IMR-90 (cell line): Measurements from ENCODE around the gene EEF2K. TPM values are rescaled to one million over a fixed set of nuclear protein-coding genes. Genes with fewer than 3 reads are reported as not detected.

Source experiments
- ATAC-seq: fragments of 200-7000 bp; cut with Tn5 transposase; 2 replicates; pipeline ENCODE4 v1.9.1; 2020; ENCODE audit warnings: low read depth, mild to moderate bottlenecking, moderate library complexity
- BruUV-seq: library from RNA; stranded (reverse); fragments of 400-500 nt; replicated peaks from 2 replicates; lab custom pipeline; 2021; lab: Mats Ljungman, UMichigan
- CTCF ChIA-PET: fragments of 300-600 bp; formaldehyde crosslinking; extraction: SDS; loops from one replicate; lab custom pipeline; 2021; ENCODE audit warnings: antibody characterized with exemption; lab: Yijun Ruan, JAX
- POLR2A ChIA-PET: fragments of 300-600 bp; sonication (Branson Sonifier 250); formaldehyde crosslinking; loops from one replicate; lab custom pipeline; 2022; ENCODE audit warnings: antibody characterized with exemption; ENCODE audit not compliant: unreplicated experiment; lab: Charles Lee
- DNase-seq: peaks from one replicate; pipeline ENCODE4 v3.0.0; 2013
- H2AFZ ChIP-seq: replicated peaks from 2 replicates; pipeline ENCODE3; 2013; ENCODE audit warnings: low read length, mild to moderate bottlenecking; ENCODE audit not compliant: poor library complexity
- H2AK5ac ChIP-seq: 2 replicates; pipeline ENCODE4 v1.6.1; 2013; ENCODE audit warnings: low read depth, low read length, inconsistent platforms
- H2AK9ac ChIP-seq: replicated peaks from 2 replicates; pipeline ENCODE3; 2013; ENCODE audit warnings: mild to moderate bottlenecking, low read depth, low read length, moderate library complexity; ENCODE audit not compliant: poor library complexity
- H2BK120ac ChIP-seq: 2 replicates; pipeline ENCODE4 v1.6.1; 2013; ENCODE audit warnings: low read depth, low read length, inconsistent platforms
- H2BK15ac ChIP-seq: 3 replicates; pipeline ENCODE4 v1.6.1; 2013; ENCODE audit warnings: low read depth, low read length, inconsistent platforms
- H2BK20ac ChIP-seq: 2 replicates; pipeline ENCODE4 v1.6.1; 2013; ENCODE audit warnings: low read depth, mild to moderate bottlenecking, inconsistent platforms, low read length, moderate library complexity
- H2BK5ac ChIP-seq: 2 replicates; pipeline ENCODE4 v1.6.1; 2013; ENCODE audit warnings: mild to moderate bottlenecking, low read depth, low read length, inconsistent platforms; ENCODE audit not compliant: poor library complexity, severe bottlenecking
- H3K14ac ChIP-seq: replicated peaks from 2 replicates; pipeline ENCODE4 v1.6.1; 2013; ENCODE audit warnings: low read depth, low read length, inconsistent platforms
- H3K18ac ChIP-seq: 2 replicates; pipeline ENCODE4 v1.6.1; 2013; ENCODE audit warnings: low read depth, low read length, control low read depth
- H3K23ac ChIP-seq: 2 replicates; pipeline ENCODE4 v1.6.1; 2013; ENCODE audit warnings: low read depth, low read length, inconsistent platforms
- H3K27ac ChIP-seq: 2 replicates; pipeline ENCODE4 v1.5.1; 2013; ENCODE audit warnings: mild to moderate bottlenecking, control low read depth, low read length; ENCODE audit not compliant: insufficient read depth
- H3K27me3 ChIP-seq: 2 replicates; pipeline ENCODE4 v1.6.1; 2013; ENCODE audit warnings: low read length; ENCODE audit not compliant: control insufficient read depth, insufficient read depth
- H3K36me3 ChIP-seq: 2 replicates; pipeline ENCODE4 v1.6.1; 2013; ENCODE audit warnings: low read length, mixed read lengths; ENCODE audit not compliant: control insufficient read depth, insufficient read depth
- H3K4ac ChIP-seq: 2 replicates; pipeline ENCODE4 v1.6.1; 2013; ENCODE audit warnings: low read depth, low read length, inconsistent platforms
- H3K4me1 ChIP-seq: 2 replicates; pipeline ENCODE4 v1.6.1; 2013; ENCODE audit warnings: low read length, mixed read lengths; ENCODE audit not compliant: control insufficient read depth, insufficient read depth
- H3K4me2 ChIP-seq: 2 replicates; pipeline ENCODE4 v1.6.1; 2013; ENCODE audit warnings: low read depth, mild to moderate bottlenecking, control low read depth, low read length, moderate library complexity
- H3K4me3 ChIP-seq: 2 replicates; pipeline ENCODE4 v1.5.1; 2013; ENCODE audit warnings: low read depth, mild to moderate bottlenecking, control low read depth, low read length, moderate library complexity; ENCODE audit not compliant: insufficient read depth
- H3K56ac ChIP-seq: 2 replicates; pipeline ENCODE4 v1.6.1; 2013; ENCODE audit warnings: low read length, inconsistent platforms; ENCODE audit not compliant: insufficient read depth; ENCODE audit errors: extremely low read depth
- H3K79me1 ChIP-seq, 2 experiments: 2 replicates each; pipeline ENCODE4 v1.6.1; 2013; ENCODE audit warnings: low read length in 2 of 2, inconsistent platforms in 1 of 2, low read depth in 1 of 2
- H3K9ac ChIP-seq: 2 replicates; pipeline ENCODE4 v1.6.1; 2013; ENCODE audit warnings: low read depth, low read length, control low read depth
- H3K9me1 ChIP-seq: 2 replicates; pipeline ENCODE4 v1.6.1; 2013; ENCODE audit warnings: low read length, inconsistent platforms; ENCODE audit not compliant: insufficient read depth
- H3K9me3 ChIP-seq: 2 replicates; pipeline ENCODE4 v1.6.1; 2013; ENCODE audit warnings: low read length; ENCODE audit not compliant: control insufficient read depth, insufficient read depth
- H4K20me1 ChIP-seq: 2 replicates; pipeline ENCODE4 v1.6.1; 2013; ENCODE audit warnings: low read length, inconsistent platforms; ENCODE audit not compliant: insufficient read depth
- H4K5ac ChIP-seq: 2 replicates; pipeline ENCODE4 v1.6.1; 2013; ENCODE audit warnings: mild to moderate bottlenecking, low read depth, low read length, control low read depth
- H4K8ac ChIP-seq, 2 experiments: 2 replicates each; pipeline ENCODE4 v1.6.1; 2013; ENCODE audit warnings: low read depth in 2 of 2, low read length in 2 of 2, control low read depth in 1 of 2, inconsistent platforms in 1 of 2
- H4K91ac ChIP-seq: 2 replicates; pipeline ENCODE4 v1.6.1; 2013; ENCODE audit warnings: low read depth, low read length, inconsistent platforms; ENCODE audit not compliant: insufficient read depth
- BHLHE40 ChIP-seq: fragments of 150-350 bp; IDR thresholded peaks from 2 replicates; pipeline ENCODE4 v1.6.1; 2016; ENCODE audit warnings: mild to moderate bottlenecking, low read depth, low read length
- CEBPB ChIP-seq: IDR thresholded peaks from 2 replicates; pipeline ENCODE4 v1.6.1; 2012; ENCODE audit warnings: low read depth, low read length, improper control_type of control experiment
- CHD1 ChIP-seq: IDR thresholded peaks from 2 replicates; pipeline ENCODE4 v1.6.1; 2012; ENCODE audit warnings: low read depth, low read length, improper control_type of control experiment
- FOS ChIP-seq: fragments of 150-350 bp; IDR thresholded peaks from 2 replicates; pipeline ENCODE4 v1.6.1; 2016; ENCODE audit warnings: low read depth, low read length
- MAFK ChIP-seq: IDR thresholded peaks from 2 replicates; pipeline ENCODE4 v1.6.1; 2012; ENCODE audit warnings: low read depth, low read length, improper control_type of control experiment
- MAZ ChIP-seq: IDR thresholded peaks from 2 replicates; pipeline ENCODE4 v1.6.1; 2012; ENCODE audit warnings: low read depth, mild to moderate bottlenecking, low read length, improper control_type of control experiment, moderate library complexity, borderline replicate concordance
- MXI1 ChIP-seq: IDR thresholded peaks from 2 replicates; pipeline ENCODE4 v1.6.1; 2012; ENCODE audit warnings: low read depth, mild to moderate bottlenecking, low read length, moderate library complexity, borderline replicate concordance
- NFE2L2 ChIP-seq: fragments of 150-350 bp; IDR thresholded peaks from 2 replicates; pipeline ENCODE4 v1.6.1; 2016; ENCODE audit warnings: low read depth, mild to moderate bottlenecking, low read length
- POLR2A ChIP-seq: IDR thresholded peaks from 2 replicates; pipeline ENCODE4 v1.6.1; 2012; ENCODE audit warnings: mild to moderate bottlenecking, low read depth, low read length
- RAD21 ChIP-seq: IDR thresholded peaks from 2 replicates; pipeline ENCODE4 v1.6.1; 2012; ENCODE audit warnings: low read length, improper control_type of control experiment
- RCOR1 ChIP-seq: IDR thresholded peaks from 2 replicates; pipeline ENCODE4 v1.6.1; 2012; ENCODE audit warnings: mild to moderate bottlenecking, low read length, improper control_type of control experiment; ENCODE audit not compliant: insufficient replicate concordance
- RFX5 ChIP-seq: IDR thresholded peaks from 2 replicates; pipeline ENCODE4 v1.8.0; 2012; ENCODE audit warnings: low read depth, mild to moderate bottlenecking, low read length, moderate library complexity
- SMC3 ChIP-seq: fragments of 150-350 bp; IDR thresholded peaks from 2 replicates; pipeline ENCODE4 v1.6.1; 2016; ENCODE audit warnings: low read depth, mild to moderate bottlenecking, antibody characterized with exemption, low read length, moderate library complexity
- WGBS, 2 experiments: methylation state at CpG; one replicate each; pipeline versions ENCODE4 v1.1.5 to v1.1.7; 2013; ENCODE audit warnings: missing lambda C conversion rate in 2 of 2; ENCODE audit not compliant: insufficient read length in 1 of 2; ENCODE audit errors: extremely low coverage in 2 of 2; 5-methylcytosine and 5-hydroxymethylcytosine counted together
- dilution Hi-C: fragments of 300-500 bp; cut with HindIII; formaldehyde crosslinking; loops from one replicate; pipeline ENCODE4 v1.14.3; 2018; ENCODE audit warnings: low sequenced_read_pairs; ENCODE audit not compliant: unreplicated experiment
- in situ Hi-C: fragments of 300-500 bp; cut with MboI; formaldehyde crosslinking; loops from 3 replicates; pipeline ENCODE4 v1.14.3; 2019; ENCODE audit warnings: low sequenced_read_pairs, inconsistent platforms, mixed read lengths
- intact Hi-C: fragments of 100-400 bp; cut with micrococcal nuclease; formaldehyde crosslinking; loops from 2 replicates; pipeline ENCODE4 v1.10.0; 2022
- polyA plus RNA-seq, 3 experiments: library from polyadenylated mRNA; depleted of rRNA; stranded (reverse); fragments of >200 nt; gene quantifications; 2 replicates each; pipeline ENCODE4 v1.2.3, GENCODE V29; 2012; ENCODE audit warnings: low replicate concordance in 1 of 3
- total RNA-seq: library from RNA; depleted of rRNA; stranded (reverse); fragments of >200 nt; gene quantifications from 2 replicates; pipeline ENCODE4 v1.2.3, GENCODE V29; 2012
- TF ChIP-seq, protein P1 (sequence below): conservative IDR thresholded peaks from 2 replicates; pipeline ENCODE4 v1.5.1; 2012; ENCODE audit warnings: mild to moderate bottlenecking, low read depth, low read length, improper control_type of control experiment
- TF ChIP-seq, protein P2 (sequence below): fragments of 150-350 bp; IDR thresholded peaks from 2 replicates; pipeline ENCODE4 v1.6.1; 2016; ENCODE audit warnings: low read depth, mild to moderate bottlenecking, low read length, moderate library complexity, borderline replicate concordance

The EEF2K gene
- total and polyA plus RNA-seq, 2 of the 4 experiments (the other 2 are of a cell fraction): 9.7 to 16.5 TPM

DNA sequence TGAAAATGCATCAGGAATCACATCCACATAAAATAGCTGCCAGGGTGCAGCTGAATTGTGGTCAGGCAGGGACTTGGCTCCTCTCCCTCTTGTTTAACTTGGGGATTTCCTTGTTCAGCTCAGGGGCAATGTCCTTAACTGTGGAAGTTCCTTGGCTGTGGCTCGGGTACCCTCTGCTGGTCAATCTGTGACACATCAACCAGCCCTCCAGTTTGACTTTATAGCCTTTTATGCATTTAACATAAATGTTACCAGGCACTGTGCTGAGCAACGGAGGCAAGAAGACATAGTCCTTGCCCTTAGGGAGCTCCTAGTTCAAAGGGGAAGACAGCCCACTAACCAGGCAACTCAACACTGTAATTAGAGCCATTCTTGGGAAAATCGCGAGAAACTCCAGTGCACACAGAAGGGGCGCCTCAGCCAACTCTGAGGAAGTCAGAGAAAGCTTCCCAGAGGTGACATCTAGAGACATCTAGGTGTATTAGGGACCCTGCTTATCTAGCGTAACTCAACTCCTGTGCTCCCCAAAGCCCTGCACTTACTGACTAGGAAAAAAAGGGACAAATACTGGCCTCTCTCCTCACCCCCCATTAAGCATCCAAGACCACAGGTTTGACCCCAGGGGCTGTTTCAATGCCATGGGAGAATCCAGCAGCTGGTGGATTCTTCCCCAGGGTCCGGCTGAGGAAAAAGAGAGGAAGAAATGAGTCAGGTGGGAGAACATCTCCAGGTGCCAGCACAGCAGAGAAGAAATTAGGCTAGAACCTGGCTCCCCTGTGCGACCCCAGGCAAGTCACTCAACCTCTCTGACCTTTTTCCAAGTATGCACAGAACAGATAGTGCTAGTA lies 17.3 kb upstream of the EEF2K start:
- H3K9ac ChIP-seq: no peak overlapping the region
- 17% methylated on average over 3 of the region's 8 CpGs; no CpG with 5 or more reads in 1 of the 2 experiments for WGBS, 2 experiments
- no peak overlapping the region for H4K5ac ChIP-seq
- H4K8ac ChIP-seq: no peak overlapping the region
- TF ChIP-seq RFX5 (no peak), SMC3 (peak; percentile 84), MXI1 (no peak), MAZ (peak; percentile 22; the same call in 1 of the 2 replicates), FOS (no peak), CEBPB (no peak), BHLHE40 (no peak), POLR2A (0 out of 2 replicates have a peak, but pooled peaks have one; percentile 42), RCOR1 (no peak), MAFK (no peak), NFE2L2 (no peak), CHD1 (no peak; the same call in 1 of the 2 replicates), RAD21 (peak; percentile 98)
- TF ChIP-seq, protein P1, sequence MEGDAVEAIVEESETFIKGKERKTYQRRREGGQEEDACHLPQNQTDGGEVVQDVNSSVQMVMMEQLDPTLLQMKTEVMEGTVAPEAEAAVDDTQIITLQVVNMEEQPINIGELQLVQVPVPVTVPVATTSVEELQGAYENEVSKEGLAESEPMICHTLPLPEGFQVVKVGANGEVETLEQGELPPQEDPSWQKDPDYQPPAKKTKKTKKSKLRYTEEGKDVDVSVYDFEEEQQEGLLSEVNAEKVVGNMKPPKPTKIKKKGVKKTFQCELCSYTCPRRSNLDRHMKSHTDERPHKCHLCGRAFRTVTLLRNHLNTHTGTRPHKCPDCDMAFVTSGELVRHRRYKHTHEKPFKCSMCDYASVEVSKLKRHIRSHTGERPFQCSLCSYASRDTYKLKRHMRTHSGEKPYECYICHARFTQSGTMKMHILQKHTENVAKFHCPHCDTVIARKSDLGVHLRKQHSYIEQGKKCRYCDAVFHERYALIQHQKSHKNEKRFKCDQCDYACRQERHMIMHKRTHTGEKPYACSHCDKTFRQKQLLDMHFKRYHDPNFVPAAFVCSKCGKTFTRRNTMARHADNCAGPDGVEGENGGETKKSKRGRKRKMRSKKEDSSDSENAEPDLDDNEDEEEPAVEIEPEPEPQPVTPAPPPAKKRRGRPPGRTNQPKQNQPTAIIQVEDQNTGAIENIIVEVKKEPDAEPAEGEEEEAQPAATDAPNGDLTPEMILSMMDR: peak; percentile 98
- TF ChIP-seq, protein P2, sequence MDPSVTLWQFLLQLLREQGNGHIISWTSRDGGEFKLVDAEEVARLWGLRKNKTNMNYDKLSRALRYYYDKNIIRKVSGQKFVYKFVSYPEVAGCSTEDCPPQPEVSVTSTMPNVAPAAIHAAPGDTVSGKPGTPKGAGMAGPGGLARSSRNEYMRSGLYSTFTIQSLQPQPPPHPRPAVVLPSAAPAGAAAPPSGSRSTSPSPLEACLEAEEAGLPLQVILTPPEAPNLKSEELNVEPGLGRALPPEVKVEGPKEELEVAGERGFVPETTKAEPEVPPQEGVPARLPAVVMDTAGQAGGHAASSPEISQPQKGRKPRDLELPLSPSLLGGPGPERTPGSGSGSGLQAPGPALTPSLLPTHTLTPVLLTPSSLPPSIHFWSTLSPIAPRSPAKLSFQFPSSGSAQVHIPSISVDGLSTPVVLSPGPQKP: no peak
- no peak overlapping the region for H3K4me3 ChIP-seq
- H3K79me1 ChIP-seq: peaks cover 0 to 3% of the 10 kb centered on the region in 2 experiments; a peak in 1 of 4 replicates
- peak overlapping the region; percentile 96 for H2AFZ ChIP-seq
- dilution Hi-C loops (no loop called here), intact Hi-C loops (loop anchor here (1.0 to 5.0 kb wide), 5 partner anchors 90 to 532 kb away; partner anchors contain the start of gene PDZD9), in situ Hi-C loops (no loop called here)
- H2BK20ac ChIP-seq: no peak overlapping the region
- no peak overlapping the region for H3K4me2 ChIP-seq
- CTCF ChIA-PET: interaction anchor here (0.6 to 3.9 kb wide), 26 partner anchors 7 to 1481 kb away, joined by 3 to 23 read pairs (median 4); partner anchors contain the start of gene VWA3A
- no peaks in the 10 kb centered on the region for H3K9me3 ChIP-seq
- H3K36me3 ChIP-seq: no peaks in the 10 kb centered on the region
- no peaks in the 10 kb centered on the region; the same call in 1 of the 2 replicates for H3K27me3 ChIP-seq
- DNase-seq (peak; percentile 95), ATAC-seq (peak; percentile 2; the same call in 1 of the 2 replicates)
- no peak overlapping the region for H3K14ac ChIP-seq
- H4K91ac ChIP-seq: no peak overlapping the region
- peaks cover 7% of the 10 kb centered on the region; the same call in 1 of the 2 replicates for H3K9me1 ChIP-seq
- H3K27ac ChIP-seq: no peak overlapping the region
- H3K4me1 ChIP-seq: peaks cover 4% of the 10 kb centered on the region; the same call in 1 of the 2 replicates
- no peak overlapping the region for H3K4ac ChIP-seq
- H3K56ac ChIP-seq: no peak overlapping the region
- H2AK9ac ChIP-seq: peak overlapping the region; percentile 92
- H2BK5ac ChIP-seq: no peak overlapping the region
- H3K23ac ChIP-seq: no peak overlapping the region
- POLR2A ChIA-PET: no interaction called here
- no TSS peak for BruUV-seq
- H2BK15ac ChIP-seq: no peak overlapping the region
- H3K18ac ChIP-seq: no peak overlapping the region
- no peaks in the 10 kb centered on the region for H4K20me1 ChIP-seq
- H2BK120ac ChIP-seq: no peak overlapping the region
- no peak overlapping the region for H2AK5ac ChIP-seq
